ENCODE results near the gene FRMD5.

GRCh38 chr15:44082558-44083157 lies 112.4 kb downstream of the FRMD5 start:
- TF ChIP-seq MAX (IDR thresholded peaks at IDR 0.05) = no peak
- TF ChIP-seq SP1 (IDR thresholded peaks at IDR 0.05; ENCODE audit: low read depth) = no peak
- no peak for TF ChIP-seq POLR2AphosphoS5 (IDR thresholded peaks at IDR 0.05; ENCODE audit: low read depth, low read length)
- TF ChIP-seq, protein P1, sequence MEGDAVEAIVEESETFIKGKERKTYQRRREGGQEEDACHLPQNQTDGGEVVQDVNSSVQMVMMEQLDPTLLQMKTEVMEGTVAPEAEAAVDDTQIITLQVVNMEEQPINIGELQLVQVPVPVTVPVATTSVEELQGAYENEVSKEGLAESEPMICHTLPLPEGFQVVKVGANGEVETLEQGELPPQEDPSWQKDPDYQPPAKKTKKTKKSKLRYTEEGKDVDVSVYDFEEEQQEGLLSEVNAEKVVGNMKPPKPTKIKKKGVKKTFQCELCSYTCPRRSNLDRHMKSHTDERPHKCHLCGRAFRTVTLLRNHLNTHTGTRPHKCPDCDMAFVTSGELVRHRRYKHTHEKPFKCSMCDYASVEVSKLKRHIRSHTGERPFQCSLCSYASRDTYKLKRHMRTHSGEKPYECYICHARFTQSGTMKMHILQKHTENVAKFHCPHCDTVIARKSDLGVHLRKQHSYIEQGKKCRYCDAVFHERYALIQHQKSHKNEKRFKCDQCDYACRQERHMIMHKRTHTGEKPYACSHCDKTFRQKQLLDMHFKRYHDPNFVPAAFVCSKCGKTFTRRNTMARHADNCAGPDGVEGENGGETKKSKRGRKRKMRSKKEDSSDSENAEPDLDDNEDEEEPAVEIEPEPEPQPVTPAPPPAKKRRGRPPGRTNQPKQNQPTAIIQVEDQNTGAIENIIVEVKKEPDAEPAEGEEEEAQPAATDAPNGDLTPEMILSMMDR (IDR thresholded peaks at IDR 0.05 in 2 of 3, conservative IDR thresholded peaks at IDR 0.05 in 1 of 3; ENCODE audit: borderline replicate concordance in 1 of 3, insufficient read depth in 1 of 3, low read depth in 2 of 3, low read length in 2 of 3) = no peak
- TF ChIP-seq, protein P2, sequence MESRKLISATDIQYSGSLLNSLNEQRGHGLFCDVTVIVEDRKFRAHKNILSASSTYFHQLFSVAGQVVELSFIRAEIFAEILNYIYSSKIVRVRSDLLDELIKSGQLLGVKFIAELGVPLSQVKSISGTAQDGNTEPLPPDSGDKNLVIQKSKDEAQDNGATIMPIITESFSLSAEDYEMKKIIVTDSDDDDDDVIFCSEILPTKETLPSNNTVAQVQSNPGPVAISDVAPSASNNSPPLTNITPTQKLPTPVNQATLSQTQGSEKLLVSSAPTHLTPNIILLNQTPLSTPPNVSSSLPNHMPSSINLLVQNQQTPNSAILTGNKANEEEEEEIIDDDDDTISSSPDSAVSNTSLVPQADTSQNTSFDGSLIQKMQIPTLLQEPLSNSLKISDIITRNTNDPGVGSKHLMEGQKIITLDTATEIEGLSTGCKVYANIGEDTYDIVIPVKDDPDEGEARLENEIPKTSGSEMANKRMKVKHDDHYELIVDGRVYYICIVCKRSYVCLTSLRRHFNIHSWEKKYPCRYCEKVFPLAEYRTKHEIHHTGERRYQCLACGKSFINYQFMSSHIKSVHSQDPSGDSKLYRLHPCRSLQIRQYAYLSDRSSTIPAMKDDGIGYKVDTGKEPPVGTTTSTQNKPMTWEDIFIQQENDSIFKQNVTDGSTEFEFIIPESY (IDR thresholded peaks at IDR 0.05; ENCODE audit: extremely low read depth, insufficient replicate concordance, low read length) = no peak
- no peak for TF ChIP-seq TCF7L2 (IDR thresholded peaks at IDR 0.05; ENCODE audit: borderline replicate concordance, extremely low read depth, insufficient read depth, insufficient read length)
- no peak for TF ChIP-seq ATF3 (IDR thresholded peaks at IDR 0.05)
